ENCODE data around the gene LIMS2. TPM values are rescaled to one million over a fixed set of nuclear protein-coding genes. Genes with fewer than 3 reads are reported as not detected.

The LIMS2 gene
- total RNA-seq, 6 experiments from 2014 or later = 6.6 to 37.7 (median 19.5) TPM

DNA sequence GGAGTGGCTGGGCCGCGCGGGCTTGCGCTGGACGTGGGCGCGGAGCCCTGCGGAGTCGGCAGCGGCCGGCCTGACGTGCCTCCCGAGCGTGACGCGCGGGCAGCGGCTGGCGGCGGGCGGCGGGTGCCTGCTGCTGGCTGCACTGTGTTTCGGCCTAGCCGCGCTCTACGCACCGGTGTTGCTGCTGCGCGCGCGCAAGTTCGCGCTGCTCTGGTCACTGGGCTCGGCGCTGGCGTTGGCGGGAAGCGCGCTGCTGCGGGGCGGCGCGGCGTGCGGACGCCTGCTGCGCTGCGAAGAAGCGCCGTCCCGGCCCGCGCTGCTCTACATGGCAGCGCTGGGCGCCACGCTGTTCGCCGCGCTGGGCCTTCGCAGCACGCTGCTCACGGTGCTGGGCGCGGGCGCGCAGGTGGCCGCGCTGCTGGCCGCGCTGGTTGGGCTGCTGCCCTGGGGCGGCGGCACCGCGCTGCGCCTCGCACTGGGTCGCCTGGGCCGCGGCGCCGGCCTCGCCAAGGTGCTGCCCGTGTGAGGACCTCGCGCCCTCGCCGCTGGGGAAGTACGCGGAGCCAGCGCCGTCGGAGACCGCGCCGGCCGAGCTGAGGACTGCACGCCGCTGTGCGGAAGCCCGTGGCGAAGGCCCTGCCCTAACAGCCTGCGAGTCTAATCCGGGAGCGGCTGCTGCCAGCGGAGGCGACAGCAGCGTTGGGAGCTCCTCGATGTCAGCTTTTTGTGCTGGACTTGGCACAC lies 26.5 kb upstream of the LIMS2 start:
- H3K4me3 ChIP-seq = peak overlapping the region; percentile 56 to 77 (median 63)

DNA sequence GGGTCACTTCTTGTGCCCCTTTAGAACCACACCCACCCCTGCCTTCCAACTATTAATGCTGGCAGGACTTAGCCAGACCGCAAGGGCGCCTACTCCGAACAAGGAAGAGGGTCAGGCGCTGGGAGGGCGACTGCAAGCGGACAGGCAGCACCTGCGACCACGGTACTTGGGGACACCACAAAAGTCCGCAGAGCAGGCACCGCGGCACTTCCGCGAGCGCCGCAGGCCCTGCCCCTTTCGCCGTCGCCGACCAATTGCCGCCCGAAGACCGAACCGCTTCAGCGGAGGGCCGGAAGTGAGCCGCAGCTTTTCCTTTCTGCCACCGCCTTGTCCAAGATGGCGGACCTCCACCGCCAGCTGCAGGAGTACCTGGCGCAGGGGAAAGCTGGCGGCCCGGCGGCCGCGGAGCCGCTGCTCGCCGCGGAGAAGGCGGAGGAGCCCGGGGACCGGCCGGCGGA lies 25.9 kb upstream of the LIMS2 start, which contains the start of gene SFT2D3:
Gene SFT2D3 (plus strand): TSS at position 305 of the 458 bp plus-strand sequence. CDS start 32 bp downstream, at position 337.
- DNase-seq (peak; percentile 95 to 97 (median 96)), ATAC-seq (peak; percentile 82 to 90 (median 84))
- H3K36me3 ChIP-seq = no peaks in the 10 kb centered on the region
- peak within 1 kb of the TSS; percentile 93 to 99 (median 94) for H3K27ac ChIP-seq
- H3K27me3 ChIP-seq = no peaks in the 10 kb centered on the region
- 0% methylated on average over 5 of the region's 44 CpGs for WGBS (ENCODE audit: insufficient coverage, low coverage, low lambda C conversion rate, missing lambda C conversion rate)
- H3K4me1 ChIP-seq = peaks cover 0 to 49% (median 21%) of the 10 kb centered on the region in 4 donors
- TF ChIP-seq POLR2A (IDR thresholded peaks at IDR 0.05) (peak; percentile 98), CTCF (IDR thresholded peaks at IDR 0.05) (no peak)
- no peaks in the 10 kb centered on the region for H3K9me3 ChIP-seq
- intact Hi-C loops (cut with DNase I) = loop anchor here in 1 of 2 donors (2.0 kb wide), 1 partner anchor 110 kb away; the partner anchor contains the start of gene WDR33
- peak within 1 kb of the TSS; percentile 56 to 77 (median 63) for H3K4me3 ChIP-seq

More for the DNA sequence above, 26.5 kb upstream of the LIMS2 start:
- peaks cover 0 to 55% (median 24%) of the 10 kb centered on the region in 4 donors for H3K4me1 ChIP-seq
- 0% methylated on average over 11 of the region's 108 CpGs for WGBS (ENCODE audit: insufficient coverage, low coverage, low lambda C conversion rate, missing lambda C conversion rate)
- intact Hi-C loops (cut with DNase I) = loop anchor here in 1 of 2 donors (2.0 kb wide), 1 partner anchor 109 kb away; the partner anchor contains the start of gene WDR33
- no peaks in the 10 kb centered on the region for H3K36me3 ChIP-seq
- no peaks in the 10 kb centered on the region for H3K9me3 ChIP-seq
- peak; percentile 51 to 70 (median 64) for ATAC-seq
- H3K27ac ChIP-seq = peak overlapping the region; percentile 93 to 99 (median 94)
- peak; percentile 81 to 88 (median 87) for DNase-seq
- H3K27me3 ChIP-seq = no peaks in the 10 kb centered on the region
- peak in 3 of 4 donors; percentile 11 to 51 (median 22) for TF ChIP-seq CTCF (IDR thresholded peaks at IDR 0.05)
- TF ChIP-seq POLR2A (IDR thresholded peaks at IDR 0.05) = peak; percentile 58

- peak; percentile 46 to 70 (median 62) for ATAC-seq
- WGBS (ENCODE audit: insufficient coverage, low coverage, low lambda C conversion rate, missing lambda C conversion rate) = 23% methylated on average over 12 of the region's 17 CpGs
- peak; percentile 83 to 92 (median 91) for DNase-seq
- Histone ChIP-seq H3K27me3 (no peaks in the 10 kb centered on the region), H3K9me3 (no peaks in the 10 kb centered on the region), H3K36me3 (no peaks in the 10 kb centered on the region), H3K4me1 (peaks cover 0 to 43% (median 18%) of the 10 kb centered on the region in 4 donors), H3K27ac (peak overlapping the region; percentile 93 to 99 (median 94)), H3K4me3 (peak overlapping the region; percentile 56 to 77 (median 63))
- intact Hi-C loops (cut with DNase I) = loop anchor here in 1 of 2 donors (2.0 kb wide), 1 partner anchor 110 kb away; the partner anchor contains the start of gene WDR33
- TF ChIP-seq CTCF (IDR thresholded peaks at IDR 0.05) (no peak), POLR2A (IDR thresholded peaks at IDR 0.05) (no peak)
Measured at GRCh38 chr2:127700527-127701192, 25.3 kb upstream of the LIMS2 start.

GRCh38 chr2:127698553-127699355 lies 23.4 kb upstream of the LIMS2 start:
- ATAC-seq (no peak), DNase-seq (no peak)
- Histone ChIP-seq H3K27ac (no peak overlapping the region), H3K9me3 (no peaks in the 10 kb centered on the region), H3K4me1 (peaks cover 0 to 24% (median 10%) of the 10 kb centered on the region in 4 donors), H3K4me3 (no peak overlapping the region), H3K36me3 (no peaks in the 10 kb centered on the region), H3K27me3 (no peaks in the 10 kb centered on the region)
- 94% methylated on average over 19 of the region's 27 CpGs for WGBS (ENCODE audit: insufficient coverage, low coverage, low lambda C conversion rate, missing lambda C conversion rate)
- intact Hi-C loops (cut with DNase I) = no loop called here
- TF ChIP-seq CTCF (IDR thresholded peaks at IDR 0.05) (no peak), POLR2A (IDR thresholded peaks at IDR 0.05) (no peak)

All from right lobe of liver (tissue), 6 donors.